ENCODE measurements around the gene XPO1. TPM values are rescaled to one million over a fixed set of nuclear protein-coding genes. Genes with fewer than 3 reads are reported as not detected.
"Not testable (repeated sequence)": the region's sequence is repeated elsewhere in the genome, so short reads cannot be mapped to it uniquely, and the experiment has no call there.

XPO1 gene
- total RNA-seq, 1 donor from 2014 or later: 217 TPM

DNA sequence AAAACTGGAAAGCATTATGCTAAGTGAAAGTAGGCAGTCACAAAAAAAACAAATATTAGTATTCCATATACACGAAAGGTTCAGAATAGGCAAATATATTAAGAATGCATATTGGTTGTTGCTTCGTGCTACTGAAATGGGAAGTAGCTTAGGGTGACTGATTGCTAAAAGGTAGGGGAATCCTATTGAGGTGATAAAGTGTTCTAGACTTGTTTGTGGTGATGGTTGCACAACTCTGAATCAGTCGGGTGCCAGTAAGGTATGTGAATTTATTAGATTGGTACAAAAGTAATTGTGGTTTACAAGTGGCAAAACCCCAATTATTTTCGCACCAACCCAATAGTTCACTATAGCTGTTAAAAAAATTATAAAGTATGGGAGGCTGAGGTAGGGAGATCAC is 88.0 kb downstream of the XPO1 start:
- H3K27ac Mint-ChIP-seq: peak overlapping the region; percentile 9
- ATAC-seq (ENCODE audit: low read depth) (peak; percentile 76), DNase-seq (no peak)
- H3K4me1 Mint-ChIP-seq: peaks cover 56% of the 10 kb centered on the region
- ChIA-PET CTCF (no interaction called here), POLR2A (interaction anchor here (0.6 to 2.1 kb wide), 3 partner anchors 10 to 20 kb away, joined by 3 to 12 read pairs (median 5); no protein-coding TSS in a partner anchor)
- no peaks in the 10 kb centered on the region for H3K9me3 Mint-ChIP-seq
- intact Hi-C loops (cut with micrococcal nuclease): no loop called here
- TF ChIP-seq CTCF (IDR thresholded peaks at IDR 0.05): no peak
- H3K27me3 Mint-ChIP-seq: no peaks in the 10 kb centered on the region
- H3K36me3 Mint-ChIP-seq (ENCODE audit: low read depth): peaks cover 15% of the 10 kb centered on the region
- no peak overlapping the region for H3K4me3 Mint-ChIP-seq

DNA sequence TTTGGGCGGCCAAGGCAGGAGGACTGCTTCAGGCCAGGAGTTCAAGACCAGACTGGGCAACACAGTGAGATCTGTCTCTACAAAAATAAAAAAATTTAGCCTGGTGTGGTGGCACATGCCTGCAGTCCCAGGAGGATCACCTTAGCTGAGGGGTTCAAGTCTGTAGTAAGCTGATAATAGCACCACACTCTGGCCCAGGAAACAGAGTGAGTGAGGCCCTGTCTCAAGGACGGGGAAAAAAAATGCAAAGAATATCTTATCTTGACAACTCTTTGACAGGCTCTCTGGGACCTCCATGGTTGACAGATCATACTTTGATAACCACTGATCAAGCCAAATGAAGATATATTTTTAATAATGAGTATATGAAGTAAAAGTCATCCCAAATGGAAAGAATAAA is 89.9 kb downstream of the XPO1 start:
- Mint-ChIP-seq H3K4me3 (no peak overlapping the region), H3K27ac (peak overlapping the region; percentile 30)
- POLR2A ChIA-PET: no interaction called here

GRCh38 chr2:61446971-61447370 is 91.2 kb downstream of the XPO1 start:
- DNase-seq; H3K27me3 Mint-ChIP-seq; ATAC-seq (ENCODE audit: low read depth); H3K4me3 Mint-ChIP-seq; CTCF ChIA-PET; H3K9me3 Mint-ChIP-seq; intact Hi-C loops (cut with micrococcal nuclease): not testable (repeated sequence)
- POLR2A ChIA-PET: interaction anchor here (1.7 kb wide), 1 partner anchor 21 kb away, joined by 6 read pairs; no protein-coding TSS in a partner anchor
- H3K36me3 Mint-ChIP-seq (ENCODE audit: low read depth): peaks cover 24% of the 10 kb centered on the region
- H3K27ac Mint-ChIP-seq: peak overlapping the region; percentile 30
- H3K4me1 Mint-ChIP-seq: peaks cover 71% of the 10 kb centered on the region

More for the DNA sequence above, 89.9 kb downstream of the XPO1 start:
- DNase-seq (no peak), ATAC-seq (ENCODE audit: low read depth) (no peak)
- peaks cover 25% of the 10 kb centered on the region for H3K36me3 Mint-ChIP-seq (ENCODE audit: low read depth)
- no peak for TF ChIP-seq CTCF (IDR thresholded peaks at IDR 0.05)
- CTCF ChIA-PET: interaction anchor here (1.2 kb wide), 1 partner anchor 22 kb away, joined by 3 read pairs; no protein-coding TSS in a partner anchor
- intact Hi-C loops (cut with micrococcal nuclease): no loop called here
- H3K4me1 Mint-ChIP-seq: peaks cover 62% of the 10 kb centered on the region
- H3K9me3 Mint-ChIP-seq: peaks cover 3% of the 10 kb centered on the region
- no peaks in the 10 kb centered on the region for H3K27me3 Mint-ChIP-seq

DNA sequence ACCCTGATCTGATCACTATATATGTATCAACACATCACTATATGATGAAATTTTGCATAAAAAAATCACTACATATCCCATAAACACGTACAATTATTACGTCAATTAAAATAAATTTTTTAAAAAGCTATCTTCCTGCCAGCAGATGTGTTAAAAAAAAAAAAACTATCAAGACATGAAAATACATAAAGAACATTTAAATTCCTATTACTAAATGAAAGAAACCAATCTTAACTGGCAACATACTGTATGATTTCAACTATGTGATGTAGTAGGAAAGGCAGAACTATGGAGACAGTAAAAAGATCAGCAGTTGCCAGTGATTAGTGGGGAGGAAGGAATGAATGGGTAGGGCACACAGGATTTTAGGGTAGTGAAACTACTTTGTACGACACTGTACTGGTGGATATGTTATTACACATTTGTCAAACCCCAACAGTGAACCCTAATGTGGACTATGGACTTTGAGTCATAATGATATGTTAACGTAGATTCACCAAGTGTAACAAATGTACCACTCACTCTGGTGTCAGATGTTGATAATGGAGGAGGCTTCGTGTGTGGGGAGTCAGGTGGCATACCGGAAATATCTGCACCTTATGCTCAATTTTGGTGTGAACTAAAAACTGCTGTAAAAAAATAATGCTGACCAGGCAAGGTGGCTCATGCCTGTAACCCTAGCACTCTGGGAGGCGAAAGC is 94.7 kb downstream of the XPO1 start:
- H3K9me3 Mint-ChIP-seq: peaks cover 3% of the 10 kb centered on the region
- TF ChIP-seq CTCF (IDR thresholded peaks at IDR 0.05): no peak
- intact Hi-C loops (cut with micrococcal nuclease): loop anchor here (1.0 to 2.0 kb wide), 6 partner anchors 9 to 95 kb away; partner anchors contain the start of genes USP34 and XPO1
- no peaks in the 10 kb centered on the region for H3K27me3 Mint-ChIP-seq
- ATAC-seq (ENCODE audit: low read depth): peak; percentile 84
- peaks cover 30% of the 10 kb centered on the region for H3K36me3 Mint-ChIP-seq (ENCODE audit: low read depth)
- peak overlapping the region; percentile 44 for H3K4me3 Mint-ChIP-seq
- ChIA-PET POLR2A (interaction anchor here (0.6 to 1.9 kb wide), 4 partner anchors 14 to 252 kb away, joined by 3 to 14 read pairs (median 6); partner anchors contain the start of gene USP34), CTCF (interaction anchor here (3.5 kb wide), 1 partner anchor 17 kb away, joined by 14 read pairs; no protein-coding TSS in a partner anchor)
- H3K4me1 Mint-ChIP-seq: peaks cover 79% of the 10 kb centered on the region
- DNase-seq: no peak
- peak overlapping the region; percentile 78 for H3K27ac Mint-ChIP-seq

DNA sequence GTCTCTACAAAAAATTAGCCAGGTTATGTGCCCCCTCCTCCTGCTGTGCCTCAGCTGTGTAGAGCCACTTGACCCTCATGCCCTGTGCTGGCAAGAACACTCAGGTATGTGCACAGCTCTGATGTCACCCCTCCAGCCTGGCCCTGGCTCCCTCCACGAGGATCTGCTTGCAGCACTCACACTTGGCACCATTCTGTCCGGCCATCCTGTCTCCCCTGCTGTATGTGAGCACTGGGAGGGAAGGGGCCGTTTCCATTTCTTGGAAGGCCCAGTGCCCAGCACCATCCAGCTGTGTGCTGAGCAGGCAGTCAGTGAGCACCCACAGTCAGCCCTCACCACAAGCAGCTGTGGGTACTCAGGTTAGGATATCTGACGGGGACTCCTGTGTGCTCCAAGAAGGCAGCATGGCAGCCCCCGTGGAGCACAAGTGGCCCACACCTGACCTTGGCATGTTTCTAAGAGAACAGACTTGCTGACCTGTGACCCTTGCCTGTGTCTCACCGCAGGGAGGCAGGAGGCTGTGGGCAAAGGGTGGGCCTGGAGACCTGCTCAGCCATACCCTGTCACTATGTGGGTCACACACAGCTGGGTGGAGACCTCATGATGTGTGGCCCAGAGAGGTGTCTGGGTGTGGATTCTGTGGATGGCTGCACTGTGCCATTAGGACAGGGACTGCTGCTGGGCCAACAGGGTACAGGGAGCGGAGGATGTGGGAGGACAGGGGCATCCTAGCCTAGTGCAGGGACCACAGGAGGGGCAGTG is 98.7 kb downstream of the XPO1 start:
- Mint-ChIP-seq H3K27ac (peak overlapping the region; percentile 21), H3K27me3 (no peaks in the 10 kb centered on the region), H3K4me3 (peak overlapping the region; percentile 8), H3K4me1 (peaks cover 81% of the 10 kb centered on the region), H3K36me3 (ENCODE audit: low read depth) (peaks cover 29% of the 10 kb centered on the region), H3K9me3 (peaks cover 11% of the 10 kb centered on the region)
- ChIA-PET POLR2A (no interaction called here), CTCF (interaction anchor here (1.2 kb wide), 1 partner anchor 13 kb away, joined by 7 read pairs; no protein-coding TSS in a partner anchor)
- no peak for TF ChIP-seq CTCF (IDR thresholded peaks at IDR 0.05)
- ATAC-seq (ENCODE audit: low read depth): no peak
- DNase-seq: no peak
- intact Hi-C loops (cut with micrococcal nuclease): no loop called here

All from activated B cell treated with CpG ODN at 0.5 μM for 24 hours (primary cell).